ENCODE data around the gene NDUFV1.

DNA sequence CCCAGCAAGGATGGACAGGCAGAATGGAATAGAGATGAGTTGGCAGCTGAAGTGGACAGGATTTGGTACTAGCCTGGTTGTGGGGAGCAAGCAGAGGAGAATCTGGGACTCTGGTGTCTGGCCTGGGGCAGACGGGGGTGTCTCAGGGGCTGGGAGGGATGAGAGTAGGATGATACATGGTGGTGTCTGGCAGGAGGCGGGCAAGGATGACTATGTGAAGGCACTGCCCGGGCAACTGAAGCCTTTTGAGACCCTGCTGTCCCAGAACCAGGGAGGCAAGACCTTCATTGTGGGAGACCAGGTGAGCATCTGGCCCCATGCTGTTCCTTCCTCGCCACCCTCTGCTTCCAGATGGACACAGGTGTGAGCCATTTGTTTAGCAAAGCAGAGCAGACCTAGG, 20.8 kb upstream of the NDUFV1 start:
- TF ChIP-seq GATA3 (IDR thresholded peaks at IDR 0.05; ENCODE audit: low read depth, low read length) (no peak), GATA2 (IDR thresholded peaks at IDR 0.05; ENCODE audit: low read depth, low read length) (no peak)

Data from SH-SY5Y (cell line).